Fibroblast of lung (primary cell): ENCODE data around the gene NEDD4L. TPM values are rescaled to one million over a fixed set of nuclear protein-coding genes. Genes with fewer than 3 reads are reported as not detected.

Experiments used
- DNase-seq, 2 donors: peaks; one replicate each; pipeline versions ENCODE4 v3.0.0 to v3.0.0-alpha.2; 2010; ENCODE audit warnings: low read depth in 2 of 2
- H2AFZ ChIP-seq: 2 replicates; pipeline ENCODE4 v1.5.1; 2012; ENCODE audit warnings: low read length, control low read depth, inconsistent platforms
- H3K27ac ChIP-seq: 2 replicates; pipeline ENCODE4 v1.5.1; 2011; ENCODE audit warnings: low read length, control low read depth; ENCODE audit not compliant: insufficient read depth
- H3K27me3 ChIP-seq: 2 replicates; pipeline ENCODE4 v1.5.1; 2011; ENCODE audit warnings: mild to moderate bottlenecking, low read length; ENCODE audit not compliant: control insufficient read depth, insufficient read depth
- H3K36me3 ChIP-seq: 2 replicates; pipeline ENCODE4 v1.5.1; 2011; ENCODE audit warnings: low read length; ENCODE audit not compliant: control insufficient read depth, insufficient read depth
- H3K4me1 ChIP-seq: 2 replicates; pipeline ENCODE4 v1.5.1; 2011; ENCODE audit warnings: low read length; ENCODE audit not compliant: control insufficient read depth, insufficient read depth; ENCODE audit errors: extremely low read depth
- H3K4me2 ChIP-seq: 2 replicates; pipeline ENCODE4 v1.5.1; 2011; ENCODE audit warnings: low read length, control low read depth; ENCODE audit not compliant: insufficient read depth; ENCODE audit errors: extremely low read depth
- H3K4me3 ChIP-seq, 4 experiments: fragments of 200-600 bp in 1 of 4; sonication (generic) in 1 of 4; replicated peaks in 1 of 4; 2 replicates each; pipeline ENCODE4 v1.5.1; 2011 to 2016; ENCODE audit warnings: low read length in 4 of 4, low read depth in 3 of 4, mild to moderate bottlenecking in 3 of 4, control low read depth in 2 of 4, inconsistent platforms in 1 of 4, mixed read lengths in 1 of 4; ENCODE audit not compliant: insufficient read depth in 1 of 4; ENCODE audit errors: control extremely low read depth in 1 of 4
- H3K79me2 ChIP-seq: 2 replicates; pipeline ENCODE4 v1.5.1; 2012; ENCODE audit warnings: mild to moderate bottlenecking, low read length, inconsistent platforms; ENCODE audit not compliant: control insufficient read depth, insufficient read depth
- H3K9ac ChIP-seq: 2 replicates; pipeline ENCODE4 v1.5.1; 2011; ENCODE audit warnings: mild to moderate bottlenecking, low read length, control low read depth; ENCODE audit not compliant: insufficient read depth
- H3K9me3 ChIP-seq: 2 replicates; pipeline ENCODE4 v1.5.1; 2012; ENCODE audit warnings: low read depth, low read length; ENCODE audit not compliant: control insufficient read depth, insufficient read depth
- H4K20me1 ChIP-seq: 2 replicates; pipeline ENCODE4 v1.5.1; 2011; ENCODE audit warnings: low read length; ENCODE audit not compliant: control insufficient read depth, insufficient read depth; ENCODE audit errors: extremely low read depth
- CTCF ChIP-seq, 2 donors: IDR thresholded peaks in 1 of 2; conservative IDR thresholded peaks in 1 of 2; 1 replicate in 1 of 2; 2 replicates in 1 of 2; pipeline ENCODE4 v1.5.1; 2011 to 2012; ENCODE audit warnings: low read length in 2 of 2, control low read depth in 1 of 2, inconsistent platforms in 1 of 2, low read depth in 1 of 2, mild to moderate bottlenecking in 1 of 2
- EZH2 ChIP-seq: IDR thresholded peaks from 2 replicates; pipeline ENCODE4 v1.5.1; 2012; ENCODE audit warnings: low read length, control low read depth, mild to moderate bottlenecking; ENCODE audit errors: missing control alignments
- polyA plus RNA-seq, 2 donors: library from polyadenylated mRNA; depleted of rRNA in 1 of 2; stranded (reverse) in 1 of 2; unstranded in 1 of 2; fragments of >200 nt; gene quantifications; 2 replicates each; pipeline ENCODE4 v1.2.1, GENCODE V29; 2011 to 2012; ENCODE audit warnings: missing spikeins in 1 of 2
- total RNA-seq: library from RNA; depleted of rRNA; stranded (reverse); fragments of >200 nt; gene quantifications from 2 replicates; pipeline ENCODE4 v1.2.1, GENCODE V29; 2014

Gene NEDD4L
- total and polyA plus RNA-seq, 2 donors (not counting 1 experiment from before 2014, with no cell fraction given): 5.5 to 18.7 TPM

GRCh38 chr18:58226429-58226828 lies 182.4 kb downstream of the NEDD4L start:
- Histone ChIP-seq H3K27ac (no peak overlapping the region), H3K4me3 (no peak overlapping the region), H3K4me2 (no peak overlapping the region), H4K20me1 (no peaks in the 10 kb centered on the region), H3K27me3 (no peaks in the 10 kb centered on the region), H3K36me3 (no peaks in the 10 kb centered on the region), H3K9me3 (no peaks in the 10 kb centered on the region), H3K4me1 (peaks cover 15% of the 10 kb centered on the region), H2AFZ (no peak overlapping the region), H3K79me2 (no peaks in the 10 kb centered on the region), H3K9ac (no peak overlapping the region)
- TF ChIP-seq CTCF (conservative IDR thresholded peaks at IDR 0.05 in 1 of 2, IDR thresholded peaks at IDR 0.05 in 1 of 2; ENCODE audit: low read depth in 1 of 2, low read length in 2 of 2) (no peak), EZH2 (no peak)
- no peak for DNase-seq

DNA sequence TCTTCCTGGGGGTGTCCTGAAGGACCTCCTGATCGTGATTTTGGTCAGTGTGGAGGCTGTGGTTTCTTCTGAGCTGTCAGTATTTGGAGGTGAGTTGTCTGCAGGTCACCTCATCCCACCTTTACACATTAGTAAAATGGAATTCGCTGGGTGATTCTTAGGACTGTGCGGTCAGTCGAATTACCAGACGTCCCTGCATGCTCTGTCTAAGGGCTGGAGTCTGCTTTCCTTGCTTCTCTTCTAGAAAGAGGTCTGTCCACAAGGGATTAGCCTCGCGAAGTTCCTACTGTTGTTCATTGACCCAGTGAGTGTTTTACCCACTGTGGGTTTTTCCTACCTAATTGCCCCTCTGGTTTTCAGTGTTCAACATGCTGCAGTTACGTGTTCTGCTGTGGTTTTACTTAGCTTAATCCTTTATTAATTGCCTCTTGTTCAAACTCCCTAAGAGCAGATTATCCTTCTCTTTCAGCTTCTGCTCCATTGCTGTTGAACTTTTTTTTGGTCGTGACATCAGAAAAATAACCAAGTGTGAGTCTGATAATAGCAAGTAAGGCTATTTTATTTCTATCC lies 183.4 kb downstream of the NEDD4L start:
- Histone ChIP-seq H4K20me1 (no peaks in the 10 kb centered on the region), H3K4me3 (no peak overlapping the region), H3K27me3 (no peaks in the 10 kb centered on the region), H3K4me1 (peaks cover 13% of the 10 kb centered on the region), H3K27ac (no peak overlapping the region), H3K9me3 (no peaks in the 10 kb centered on the region), H3K36me3 (no peaks in the 10 kb centered on the region), H3K79me2 (no peaks in the 10 kb centered on the region), H3K4me2 (no peak overlapping the region), H2AFZ (no peak overlapping the region), H3K9ac (no peak overlapping the region)
- no peak for DNase-seq
- no peak for TF ChIP-seq EZH2
- TF ChIP-seq CTCF (conservative IDR thresholded peaks at IDR 0.05 in 1 of 2, IDR thresholded peaks at IDR 0.05 in 1 of 2; ENCODE audit: low read depth in 1 of 2, low read length in 2 of 2): no peak

- Histone ChIP-seq H4K20me1 (no peaks in the 10 kb centered on the region), H3K4me1 (peaks cover 13% of the 10 kb centered on the region), H3K9ac (no peak overlapping the region)
Measured at GRCh38 chr18:58228176-58228575, 184.2 kb downstream of the NEDD4L start.

More at GRCh38 chr18:58228176-58228575, 184.2 kb downstream of the NEDD4L start:
- Histone ChIP-seq H3K36me3 (no peaks in the 10 kb centered on the region), H3K4me2 (no peak overlapping the region), H3K27ac (no peak overlapping the region), H3K79me2 (no peaks in the 10 kb centered on the region), H3K27me3 (no peaks in the 10 kb centered on the region), H2AFZ (no peak overlapping the region), H3K4me3 (no peak overlapping the region), H3K9me3 (no peaks in the 10 kb centered on the region)
- TF ChIP-seq EZH2 (no peak), CTCF (conservative IDR thresholded peaks at IDR 0.05 in 1 of 2, IDR thresholded peaks at IDR 0.05 in 1 of 2; ENCODE audit: low read depth in 1 of 2, low read length in 2 of 2) (no peak)
- DNase-seq: no peak
